Neural cell (in vitro differentiated cells): ENCODE measurements around the gene STX8. TPM values are rescaled to one million over a fixed set of nuclear protein-coding genes. Genes with fewer than 3 reads are reported as not detected.
"Not testable (repeated sequence)": the region's sequence is repeated elsewhere in the genome, so short reads cannot be mapped to it uniquely, and the experiment has no call there.

Experiments
- H2AFZ ChIP-seq: fragments of 200-600, 300-800 bp; sonication (generic), shearing (Covaris generic); 2 replicates; pipeline ENCODE4 v1.6.0; 2014; ENCODE audit warnings: low read depth, mild to moderate bottlenecking, antibody characterized with exemption, low read length, moderate library complexity
- H3F3A ChIP-seq: fragments of 200-600 bp; shearing (Covaris generic); 2 replicates; pipeline ENCODE4 v1.6.1; 2016; ENCODE audit warnings: mild to moderate bottlenecking, moderate library complexity, mixed read lengths, antibody characterized with exemption, low read length; ENCODE audit not compliant: insufficient read depth, poor library complexity, severe bottlenecking
- H3K27ac ChIP-seq: fragments of 200-600, 300-800 bp; sonication (generic), shearing (Covaris generic); 2 replicates; pipeline ENCODE4 v1.5.1; 2014; ENCODE audit warnings: mild to moderate bottlenecking, low read length, moderate library complexity
- H3K27me3 ChIP-seq: fragments of 300-800, 200-600 bp; sonication (generic), shearing (Covaris generic); 2 replicates; pipeline ENCODE4 v1.6.0; 2014; ENCODE audit warnings: mild to moderate bottlenecking, low read depth, low read length, moderate library complexity; ENCODE audit not compliant: insufficient read depth
- H3K36me3 ChIP-seq: fragments of 300-800, 200-600 bp; sonication (generic), shearing (Covaris generic); 2 replicates; pipeline ENCODE4 v1.5.1; 2014; ENCODE audit warnings: mild to moderate bottlenecking, antibody characterized with exemption, low read length, moderate library complexity; ENCODE audit not compliant: insufficient read depth
- H3K4me2 ChIP-seq: fragments of 300-800, 200-600 bp; sonication (generic), shearing (Covaris generic); 2 replicates; pipeline ENCODE4 v1.6.0; 2014; ENCODE audit warnings: mild to moderate bottlenecking, low read length
- H3K4me3 ChIP-seq: fragments of 300-800, 200-600 bp; sonication (generic), shearing (Covaris generic); 2 replicates; pipeline ENCODE4 v1.5.1; 2014; ENCODE audit warnings: mild to moderate bottlenecking, low read length, moderate library complexity
- H3K79me2 ChIP-seq: fragments of 200-600 bp; shearing (Covaris generic); replicated peaks from 2 replicates; pipeline ENCODE4 v1.6.0; 2014; ENCODE audit warnings: mild to moderate bottlenecking, low read length, moderate library complexity; ENCODE audit not compliant: insufficient read depth
- H3K9ac ChIP-seq: fragments of 300-800, 200-600 bp; sonication (generic), shearing (Covaris generic); 2 replicates; pipeline ENCODE4 v1.6.1; 2016; ENCODE audit warnings: mild to moderate bottlenecking, low read length, mixed read lengths
- H3K9me2 ChIP-seq: fragments of 200-600 bp; shearing (Covaris generic); 2 replicates; pipeline ENCODE4 v1.6.1; 2016; ENCODE audit warnings: mild to moderate bottlenecking, low read length, mixed read lengths; ENCODE audit not compliant: insufficient read depth
- H3K9me3 ChIP-seq: fragments of 200-600, 300-800 bp; sonication (generic), shearing (Covaris generic); 2 replicates; pipeline ENCODE4 v1.6.1; 2016; ENCODE audit warnings: mild to moderate bottlenecking, mixed run types, low read length, moderate library complexity, mixed read lengths
- H4K20me1 ChIP-seq: fragments of 200-600 bp; shearing (Covaris generic); 2 replicates; pipeline ENCODE4 v1.6.1; 2016; ENCODE audit warnings: mild to moderate bottlenecking, mixed run types; ENCODE audit not compliant: insufficient read depth
- CTCF ChIP-seq: fragments of 450-650 bp; IDR thresholded peaks from 2 replicates; pipeline ENCODE4 v1.5.1; 2014; ENCODE audit warnings: antibody characterized with exemption, mild to moderate bottlenecking, moderate library complexity; ENCODE audit not compliant: poor library complexity, severe bottlenecking
- EP300 ChIP-seq: fragments of 450-650 bp; conservative IDR thresholded peaks from 2 replicates; pipeline ENCODE4 v1.6.1; 2014; ENCODE audit warnings: antibody characterized with exemption, mild to moderate bottlenecking, moderate library complexity; ENCODE audit not compliant: poor library complexity, severe bottlenecking
- EZH2 ChIP-seq: fragments of 200-600, 300-800 bp; shearing (Covaris generic), sonication (generic); IDR thresholded peaks from 2 replicates; pipeline ENCODE4 v1.6.1; 2014; ENCODE audit warnings: antibody characterized with exemption, low read length, borderline replicate concordance, mild to moderate bottlenecking; ENCODE audit not compliant: insufficient read depth, poor library complexity, severe bottlenecking
- MXI1 ChIP-seq: fragments of 450-650 bp; conservative IDR thresholded peaks from 2 replicates; pipeline ENCODE4 v1.6.1; 2014; ENCODE audit warnings: antibody characterized with exemption, mild to moderate bottlenecking; ENCODE audit not compliant: poor library complexity, severe bottlenecking
- RAD21 ChIP-seq: fragments of 450-650 bp; conservative IDR thresholded peaks from 2 replicates; pipeline ENCODE4 v1.6.1; 2014; ENCODE audit warnings: antibody characterized with exemption, mild to moderate bottlenecking, moderate library complexity
- REST ChIP-seq: IDR thresholded peaks from 2 replicates; pipeline ENCODE4 v1.6.1; 2012; ENCODE audit warnings: borderline replicate concordance
- SMC3 ChIP-seq: fragments of 450-650 bp; conservative IDR thresholded peaks from 2 replicates; pipeline ENCODE4 v1.6.1; 2014; ENCODE audit warnings: antibody characterized with exemption, mild to moderate bottlenecking, moderate library complexity; ENCODE audit not compliant: poor library complexity
- TAF1 ChIP-seq: IDR thresholded peaks from 2 replicates; pipeline ENCODE4 v1.6.1; 2012; ENCODE audit warnings: low read depth
- polyA plus RNA-seq: library from polyadenylated mRNA; depleted of rRNA; stranded (reverse); fragments of >200 nt; gene quantifications from 2 replicates; pipeline ENCODE4 v1.2.3, GENCODE V29; 2014

STX8 gene
- polyA plus RNA-seq, 1 donor from 2014 or later = 100 TPM

GRCh38 chr17:9356488-9356911 lies 219.1 kb downstream of the STX8 start:
- Histone ChIP-seq H3K79me2 (no peaks in the 10 kb centered on the region), H3K4me2 (no peak overlapping the region), H3K9ac (no peak overlapping the region), H3K9me3 (no peaks in the 10 kb centered on the region), H3K4me3 (no peak overlapping the region), H3K9me2 (no peaks in the 10 kb centered on the region), H3K27me3 (no peaks in the 10 kb centered on the region), H3F3A (no peaks in the 10 kb centered on the region), H3K36me3 (no peaks in the 10 kb centered on the region), H3K27ac (no peak overlapping the region), H4K20me1 (no peaks in the 10 kb centered on the region), H2AFZ (no peak overlapping the region)
- no peak for TF ChIP-seq SMC3
- no peak for TF ChIP-seq MXI1
- no peak for TF ChIP-seq CTCF
- no peak for TF ChIP-seq TAF1
- no peak for TF ChIP-seq EP300

GRCh38 chr17:9355846-9356245 lies 219.8 kb downstream of the STX8 start:
- no peaks in the 10 kb centered on the region for H3K27me3 ChIP-seq
- no peaks in the 10 kb centered on the region for H4K20me1 ChIP-seq
- H3K9me2 ChIP-seq = no peaks in the 10 kb centered on the region
- no peaks in the 10 kb centered on the region for H3K79me2 ChIP-seq
- TF ChIP-seq MXI1 = no peak
- no peak for TF ChIP-seq EP300
- no peak for TF ChIP-seq REST
- no peak for TF ChIP-seq SMC3
- no peak for TF ChIP-seq CTCF
- no peak for TF ChIP-seq RAD21
- TF ChIP-seq EZH2 = no peak
- H3K9ac ChIP-seq = no peak overlapping the region
- H3K4me3 ChIP-seq = no peak overlapping the region
- H3K9me3 ChIP-seq = no peaks in the 10 kb centered on the region
- no peak overlapping the region for H3K4me2 ChIP-seq
- H3K36me3 ChIP-seq = no peaks in the 10 kb centered on the region
- H2AFZ ChIP-seq = no peak overlapping the region
- H3K27ac ChIP-seq = no peak overlapping the region
- H3F3A ChIP-seq = no peaks in the 10 kb centered on the region

GRCh38 chr17:9355231-9355630 lies 220.4 kb downstream of the STX8 start:
- not testable (repeated sequence) for H2AFZ ChIP-seq, H3K9ac ChIP-seq, H3K4me3 ChIP-seq

More at GRCh38 chr17:9355231-9355630, 220.4 kb downstream of the STX8 start:
- not testable (repeated sequence) for H3F3A ChIP-seq, H3K27me3 ChIP-seq, H3K36me3 ChIP-seq, H3K9me3 ChIP-seq, H3K9me2 ChIP-seq, H3K27ac ChIP-seq, H3K79me2 ChIP-seq, H3K4me2 ChIP-seq, H4K20me1 ChIP-seq
